Loucy (cell line): Measurements from ENCODE around the gene PDZD8.
"Not testable (repeated sequence)": the region's sequence is repeated elsewhere in the genome, so short reads cannot be mapped to it uniquely, and the experiment has no call there.

Experiments used
- H2AFZ ChIP-seq: fragments of 200-600 bp; sonication (generic); 2 replicates; pipeline ENCODE4 v1.6.0; 2016; ENCODE audit warnings: antibody characterized with exemption, mild to moderate bottlenecking, low read length, moderate library complexity
- H3F3A ChIP-seq: fragments of 200-600 bp; 2 replicates; pipeline ENCODE4 v1.6.0; 2016; ENCODE audit warnings: antibody characterized with exemption, low read depth, mild to moderate bottlenecking
- H3K27me3 ChIP-seq: fragments of 200-600 bp; sonication (generic); 2 replicates; pipeline ENCODE4 v1.6.1; 2014; ENCODE audit warnings: low read length, mild to moderate bottlenecking; ENCODE audit not compliant: insufficient read depth, poor library complexity, severe bottlenecking
- H3K36me3 ChIP-seq: fragments of 200-600 bp; sonication (generic); 2 replicates; pipeline ENCODE4 v1.6.1; 2016; ENCODE audit warnings: low read length; ENCODE audit not compliant: insufficient read depth
- H3K4me1 ChIP-seq: fragments of 200-600 bp; sonication (generic); 2 replicates; pipeline ENCODE4 v1.5.1; 2014; ENCODE audit warnings: low read length, mild to moderate bottlenecking; ENCODE audit not compliant: insufficient read depth, poor library complexity, severe bottlenecking
- H3K4me2 ChIP-seq: fragments of 200-600 bp; sonication (generic); 2 replicates; pipeline ENCODE4 v1.6.0; 2014; ENCODE audit warnings: antibody characterized with exemption, low read length, low read depth, mild to moderate bottlenecking; ENCODE audit not compliant: poor library complexity, severe bottlenecking
- H3K4me3 ChIP-seq: fragments of 200-600 bp; sonication (generic); 2 replicates; pipeline ENCODE4 v1.5.1; 2014; ENCODE audit warnings: low read length, mild to moderate bottlenecking, mixed read lengths; ENCODE audit not compliant: poor library complexity, severe bottlenecking
- H3K79me2 ChIP-seq: fragments of 200-600 bp; sonication (generic); 2 replicates; pipeline ENCODE4 v1.6.1; 2014; ENCODE audit warnings: low read length; ENCODE audit not compliant: insufficient read depth
- H3K9ac ChIP-seq: fragments of 200-600 bp; sonication (generic); 2 replicates; pipeline ENCODE4 v1.6.0; 2014; ENCODE audit warnings: mild to moderate bottlenecking, low read depth, low read length, moderate library complexity; ENCODE audit not compliant: poor library complexity, severe bottlenecking
- H3K9me2 ChIP-seq: fragments of 200-600 bp; sonication (generic); replicated peaks from 2 replicates; pipeline ENCODE4 v1.6.1; 2016; ENCODE audit warnings: low read depth, low read length, mixed read lengths
- H3K9me3 ChIP-seq: fragments of 200-600 bp; sonication (generic); 2 replicates; pipeline ENCODE4 v1.6.1; 2014; ENCODE audit warnings: mild to moderate bottlenecking, antibody characterized with exemption, low read length, low read depth; ENCODE audit not compliant: insufficient read depth
- H4K20me1 ChIP-seq: fragments of 200-600 bp; sonication (generic); 2 replicates; pipeline ENCODE4 v1.6.0; 2014; ENCODE audit warnings: antibody characterized with exemption, low read length, mild to moderate bottlenecking; ENCODE audit not compliant: insufficient read depth, poor library complexity, severe bottlenecking
- EZH2phosphoT487 ChIP-seq: fragments of 200-600 bp; IDR thresholded peaks from 2 replicates; pipeline ENCODE4 v1.6.1; 2018; ENCODE audit warnings: antibody characterized with exemption, mild to moderate bottlenecking, moderate library complexity, borderline replicate concordance
- TF ChIP-seq, protein P1 (sequence below): fragments of 200-600 bp; sonication (generic); conservative IDR thresholded peaks from 2 replicates; pipeline ENCODE4 v1.5.1; 2014; ENCODE audit warnings: mild to moderate bottlenecking, antibody characterized with exemption, low read length

Gene PDZD8

DNA sequence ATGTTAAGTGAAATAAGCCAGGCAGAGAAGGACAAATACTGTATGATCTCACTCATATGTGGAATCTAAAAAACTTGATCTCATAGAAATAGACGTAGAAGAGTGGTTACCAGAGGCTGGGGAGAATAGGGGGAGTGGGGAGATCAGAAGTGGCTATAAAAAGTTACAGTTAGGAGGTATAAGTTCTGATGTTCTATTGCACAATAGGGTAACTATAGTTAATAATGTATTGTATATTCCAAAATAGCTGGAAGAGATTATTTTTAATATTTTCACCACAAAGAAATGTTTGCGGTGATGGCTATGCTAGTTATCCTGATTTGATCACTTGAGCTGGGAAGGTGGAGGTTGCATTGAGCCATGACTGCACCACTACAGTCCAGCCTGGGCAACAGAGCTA, 80.5 kb downstream of the PDZD8 start:
- no peak overlapping the region for H3K4me2 ChIP-seq
- H3K9ac ChIP-seq = no peak overlapping the region
- H3K36me3 ChIP-seq = peaks cover 84% of the 10 kb centered on the region
- no peaks in the 10 kb centered on the region for H3K9me2 ChIP-seq
- H3K9me3 ChIP-seq = no peaks in the 10 kb centered on the region
- H4K20me1 ChIP-seq = peaks cover 96% of the 10 kb centered on the region
- H3K27me3 ChIP-seq = no peaks in the 10 kb centered on the region
- no peak overlapping the region for H3K4me3 ChIP-seq
- TF ChIP-seq, protein P1, sequence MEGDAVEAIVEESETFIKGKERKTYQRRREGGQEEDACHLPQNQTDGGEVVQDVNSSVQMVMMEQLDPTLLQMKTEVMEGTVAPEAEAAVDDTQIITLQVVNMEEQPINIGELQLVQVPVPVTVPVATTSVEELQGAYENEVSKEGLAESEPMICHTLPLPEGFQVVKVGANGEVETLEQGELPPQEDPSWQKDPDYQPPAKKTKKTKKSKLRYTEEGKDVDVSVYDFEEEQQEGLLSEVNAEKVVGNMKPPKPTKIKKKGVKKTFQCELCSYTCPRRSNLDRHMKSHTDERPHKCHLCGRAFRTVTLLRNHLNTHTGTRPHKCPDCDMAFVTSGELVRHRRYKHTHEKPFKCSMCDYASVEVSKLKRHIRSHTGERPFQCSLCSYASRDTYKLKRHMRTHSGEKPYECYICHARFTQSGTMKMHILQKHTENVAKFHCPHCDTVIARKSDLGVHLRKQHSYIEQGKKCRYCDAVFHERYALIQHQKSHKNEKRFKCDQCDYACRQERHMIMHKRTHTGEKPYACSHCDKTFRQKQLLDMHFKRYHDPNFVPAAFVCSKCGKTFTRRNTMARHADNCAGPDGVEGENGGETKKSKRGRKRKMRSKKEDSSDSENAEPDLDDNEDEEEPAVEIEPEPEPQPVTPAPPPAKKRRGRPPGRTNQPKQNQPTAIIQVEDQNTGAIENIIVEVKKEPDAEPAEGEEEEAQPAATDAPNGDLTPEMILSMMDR = no peak
- TF ChIP-seq EZH2phosphoT487 = no peak
- peaks cover 10% of the 10 kb centered on the region for H3K4me1 ChIP-seq
- peaks cover 15% of the 10 kb centered on the region for H3F3A ChIP-seq
- no peak overlapping the region for H2AFZ ChIP-seq
- H3K79me2 ChIP-seq = peaks cover 97% of the 10 kb centered on the region

DNA sequence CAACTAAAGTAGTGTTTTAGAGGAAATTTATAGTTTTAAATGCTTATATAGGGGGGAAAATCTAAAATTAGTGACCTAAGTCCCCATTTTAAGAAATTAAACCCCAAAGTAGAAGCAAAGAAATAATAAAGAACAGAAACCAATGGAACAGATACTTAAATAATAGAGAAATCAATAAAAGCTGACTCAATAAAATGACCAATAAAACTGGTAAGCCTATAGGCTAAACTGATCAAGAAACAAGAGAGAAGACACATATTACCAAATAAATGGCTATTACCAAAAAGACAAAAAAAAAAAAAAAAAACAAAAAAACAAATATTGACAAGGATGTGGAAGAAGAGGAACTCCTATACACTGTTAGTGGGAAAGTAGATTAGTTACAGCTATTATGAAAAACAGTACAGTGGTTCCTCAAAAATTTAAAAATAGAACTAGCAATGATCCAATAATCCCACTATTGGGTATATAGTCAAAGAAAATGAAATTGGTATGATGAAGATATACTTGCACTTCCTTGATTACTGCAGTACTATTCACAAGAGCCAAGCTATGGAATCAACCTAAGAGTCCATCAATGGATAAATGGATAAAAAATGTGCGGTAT, 81.1 kb downstream of the PDZD8 start:
- no peak overlapping the region for H2AFZ ChIP-seq
- H3K4me2 ChIP-seq = no peak overlapping the region
- peaks cover 96% of the 10 kb centered on the region for H4K20me1 ChIP-seq
- H3F3A ChIP-seq = peaks cover 15% of the 10 kb centered on the region
- H3K9me3 ChIP-seq = no peaks in the 10 kb centered on the region
- no peak overlapping the region for H3K9ac ChIP-seq
- H3K27me3 ChIP-seq = no peaks in the 10 kb centered on the region
- peaks cover 97% of the 10 kb centered on the region for H3K79me2 ChIP-seq
- H3K36me3 ChIP-seq = peaks cover 84% of the 10 kb centered on the region
- H3K4me1 ChIP-seq = peaks cover 10% of the 10 kb centered on the region
- TF ChIP-seq, protein P1 = no peak
- no peaks in the 10 kb centered on the region for H3K9me2 ChIP-seq
- no peak overlapping the region for H3K4me3 ChIP-seq

GRCh38 chr10:117290872-117291271, 84.4 kb downstream of the PDZD8 start:
- Histone ChIP-seq H3K36me3 (peaks cover 88% of the 10 kb centered on the region), H3K79me2 (peaks cover 97% of the 10 kb centered on the region), H3F3A (peaks cover 13% of the 10 kb centered on the region), H4K20me1 (peaks cover 96% of the 10 kb centered on the region)
- H3K9ac ChIP-seq, H2AFZ ChIP-seq, H3K9me3 ChIP-seq, H3K9me2 ChIP-seq, H3K4me2 ChIP-seq, H3K4me3 ChIP-seq, H3K4me1 ChIP-seq, H3K27me3 ChIP-seq: not testable (repeated sequence)
